ENCODE results near the gene NCOA7. TPM values are rescaled to one million over a fixed set of nuclear protein-coding genes. Genes with fewer than 3 reads are reported as not detected.

Gene NCOA7
- total and polyA plus RNA-seq, 2 of the 8 experiments (the other 6 are each of a cell fraction or from before 2014, with no cell fraction given), result 2.6 to 10.7 TPM

DNA sequence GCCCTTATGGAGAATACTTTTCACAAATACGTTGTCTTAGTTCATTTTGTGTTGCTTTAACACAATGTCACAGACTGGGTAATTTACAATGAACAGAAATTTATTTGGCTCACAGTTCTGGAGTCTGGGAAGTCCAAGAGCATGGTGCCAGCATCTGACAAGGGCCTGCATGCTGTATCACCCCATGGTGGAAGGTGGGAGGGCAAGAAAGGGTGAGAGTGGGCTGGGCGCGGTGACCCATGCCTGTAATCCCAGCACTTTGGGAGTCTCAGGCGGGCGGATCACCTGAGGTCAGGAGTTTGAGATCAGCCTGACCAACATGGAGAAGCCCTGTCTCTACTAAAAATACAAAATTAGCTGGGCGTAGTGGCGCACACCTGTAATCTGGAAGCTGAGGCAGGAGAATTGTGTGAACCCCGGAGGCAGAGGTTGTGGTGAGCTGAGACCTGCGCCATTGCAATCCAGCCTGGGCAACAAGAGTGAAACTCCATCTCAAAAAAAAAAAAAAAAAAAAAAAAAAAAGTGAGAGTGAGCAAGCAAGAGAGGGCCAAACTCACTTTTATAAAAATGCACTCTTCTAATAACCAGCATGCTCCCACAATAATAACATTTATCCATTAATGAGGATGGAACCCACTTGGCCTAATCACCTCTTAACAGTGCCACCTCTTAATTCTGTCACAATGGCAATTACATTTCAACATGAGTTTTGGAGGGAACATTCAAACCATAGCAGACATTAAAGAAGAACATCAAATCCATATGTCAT lies 36.1 kb downstream of the NCOA7 start:
- Histone ChIP-seq H3K4me3 (ENCODE audit: extremely low read depth in 1 of 4, insufficient read depth in 2 of 4, low read depth in 3 of 4, low read length in 4 of 4) (no peak overlapping the region; a peak in 1 of 8 replicates), H3K27ac (ENCODE audit: low read depth, low read length) (no peak overlapping the region), H4K5ac (ENCODE audit: insufficient read length, low read depth, low read length) (no peak overlapping the region), H3K4ac (replicated peaks; ENCODE audit: insufficient read length, low read depth, low read length) (no peak overlapping the region), H2BK5ac (ENCODE audit: low read depth, low read length) (no peak overlapping the region), H3K4me1 (replicated peaks in 1 of 4; ENCODE audit: control insufficient read depth in 3 of 4, insufficient read depth in 4 of 4, low read length in 3 of 4) (no peaks in the 10 kb centered on the region), H2BK15ac (ENCODE audit: low read length) (no peak overlapping the region), H2AFZ (ENCODE audit: low read length) (no peak overlapping the region), H4K91ac (replicated peaks; ENCODE audit: insufficient read length, low read length) (no peak overlapping the region), H3K9ac (replicated peaks in 1 of 4; ENCODE audit: extremely low read depth in 1 of 4, low read depth in 3 of 4, low read length in 3 of 4) (no peak overlapping the region), H3K23ac (ENCODE audit: insufficient read length) (no peak overlapping the region), H3K4me2 (ENCODE audit: insufficient read depth in 1 of 2, low read depth in 2 of 2, low read length in 2 of 2) (no peak overlapping the region), H2BK120ac (replicated peaks; ENCODE audit: low read depth, low read length) (no peak overlapping the region), H2BK20ac (ENCODE audit: low read length) (no peak overlapping the region), H3K79me2 (ENCODE audit: control insufficient read depth in 1 of 2, insufficient read depth in 2 of 2, low read length in 2 of 2) (no peaks in the 10 kb centered on the region), H3K23me2 (ENCODE audit: low read depth, low read length) (no peaks in the 10 kb centered on the region), H3K18ac (ENCODE audit: extremely low read depth, low read length) (no peak overlapping the region), H3K14ac (ENCODE audit: insufficient read length) (no peak overlapping the region), H3K9me3 (ENCODE audit: insufficient read depth in 2 of 2, low read depth in 1 of 2, low read length in 1 of 2) (no peaks in the 10 kb centered on the region), H3K79me1 (ENCODE audit: low read depth, low read length) (no peaks in the 10 kb centered on the region), H3K56ac (replicated peaks; ENCODE audit: insufficient read length, low read depth, low read length) (no peak overlapping the region), H2BK12ac (ENCODE audit: low read depth, low read length) (no peak overlapping the region), H4K20me1 (replicated peaks in 1 of 2; ENCODE audit: control insufficient read depth in 1 of 2, insufficient read depth in 2 of 2, low read length in 2 of 2) (no peaks in the 10 kb centered on the region), H3K27me3 (replicated peaks in 1 of 4; ENCODE audit: control insufficient read depth in 3 of 4, extremely low read depth in 1 of 4, insufficient read depth in 3 of 4, low read length in 3 of 4) (no peaks in the 10 kb centered on the region), H2AK5ac (ENCODE audit: low read depth, low read length) (no peak overlapping the region), H4K8ac (ENCODE audit: extremely low read depth, insufficient read depth, low read length) (no peak overlapping the region), H3K36me3 (ENCODE audit: control insufficient read depth in 2 of 4, insufficient read depth in 4 of 4, low read length in 3 of 4) (no peaks in the 10 kb centered on the region)
- CTCF ChIA-PET (ENCODE audit: partially characterized antibody), result interaction anchor here (1.5 kb wide), 1 partner anchor 79 kb away, joined by 3 read pairs; no protein-coding TSS in a partner anchor
- POLR2A ChIA-PET (ENCODE audit: partially characterized antibody), result no interaction called here
- TF ChIP-seq RXRA (IDR thresholded peaks at IDR 0.05; ENCODE audit: insufficient read depth, low read depth, low read length) (no peak), MAFK (IDR thresholded peaks at IDR 0.05; ENCODE audit: low read depth, low read length) (no peak), SIX5 (IDR thresholded peaks at IDR 0.05; ENCODE audit: low read depth, low read length) (no peak)
- WGBS, 2 experiments (ENCODE audit: extremely low coverage in 1 of 2, insufficient coverage in 1 of 2, insufficient read length in 1 of 2, insufficient replicate concordance in 2 of 2, low coverage in 1 of 2, low lambda C conversion rate in 2 of 2, missing lambda C conversion rate in 1 of 2), result 94% methylated on average over 9 of the region's 9 CpGs; no CpG with 5 or more reads in 1 of the 2 experiments
- FAIRE-seq (no peak), DNase-seq (ENCODE audit: low read depth in 1 of 2, low spot score in 2 of 2) (no peak)
